Heart right ventricle (tissue), 16 donors: ENCODE data around the gene SF3A1. TPM values are rescaled to one million over a fixed set of nuclear protein-coding genes. Genes with fewer than 3 reads are reported as not detected.

Experiments
- ATAC-seq, 8 donors: fragments of 200-7000 bp; cut with Tn5 transposase; one replicate each; pipeline ENCODE4 v1.9.1; 2020; ENCODE audit warnings: mild to moderate bottlenecking in 8 of 8, moderate library complexity in 8 of 8, moderate number of reproducible peaks in 1 of 8
- DNase-seq, 2 donors: peaks; one replicate each; pipeline ENCODE4 v3.0.0-alpha.2; 2020
- H3K27ac ChIP-seq, 10 donors: fragments of 200-600 bp; sonication (generic) in 2 of 10; one replicate each; pipeline versions ENCODE4 v1.5.0 to v1.8.0; 2020 to 2022; ENCODE audit warnings: mild to moderate bottlenecking in 3 of 10
- H3K27me3 ChIP-seq, 7 donors: fragments of 200-600 bp; one replicate each; pipeline ENCODE4 v1.8.0; 2021 to 2022; ENCODE audit warnings: mild to moderate bottlenecking in 2 of 7
- H3K36me3 ChIP-seq, 9 donors: fragments of 200-600 bp; sonication (generic) in 1 of 9; one replicate each; pipeline versions ENCODE4 v1.5.0 to v1.8.0; 2020 to 2022; ENCODE audit warnings: mild to moderate bottlenecking in 2 of 9
- H3K4me1 ChIP-seq, 9 donors: fragments of 200-600 bp; sonication (generic) in 1 of 9; one replicate each; pipeline versions ENCODE4 v1.5.0 to v1.8.0; 2020 to 2022; ENCODE audit warnings: mild to moderate bottlenecking in 4 of 9
- H3K4me3 ChIP-seq, 10 donors: fragments of 200-600 bp; sonication (generic) in 2 of 10; one replicate each; pipeline versions ENCODE4 v1.5.0 to v1.8.0; 2020 to 2022; ENCODE audit warnings: mild to moderate bottlenecking in 7 of 10, moderate library complexity in 2 of 10
- H3K9me3 ChIP-seq, 11 donors: fragments of 200-600 bp in 10 of 11; sonication (generic) in 2 of 11; one replicate each; pipeline versions ENCODE4 v1.5.0 to v1.8.0; 2013 to 2022; ENCODE audit warnings: mild to moderate bottlenecking in 2 of 11, control low read depth in 1 of 11, moderate library complexity in 1 of 11
- WGBS, 2 donors: extraction: QIAGEN DNeasy Blood & Tissue Kit; methylation state at CpG; one replicate each; pipeline ENCODE4 v1.1.7; 2013; ENCODE audit warnings: inconsistent platforms in 1 of 2; 5-methylcytosine and 5-hydroxymethylcytosine counted together
- intact Hi-C, 10 donors: fragments of 100-400 bp; cut with DNase I; formaldehyde crosslinking; loops; one replicate each; pipeline versions ENCODE4 v1.11.1 to v1.14.2; 2022
- polyA plus RNA-seq, 2 donors: library from polyadenylated mRNA; stranded (reverse); fragments of 200-250 nt; gene quantifications; one replicate each; pipeline ENCODE4 v1.2.3, GENCODE V29; 2013
- total RNA-seq, 10 donors: library from RNA; stranded (reverse); fragmentation: NEBNext Ultra II Directional in 3 of 10; extraction: Animal tissue kit (Norgen Biotek cat#: 25700) in 3 of 10; gene quantifications; one replicate each; pipeline versions ENCODE4 v1.2.1 to v1.2.4, GENCODE V29; 2021 to 2023
- TF ChIP-seq, protein P1 (sequence below), 9 donors: fragments of 200-600 bp; sonication (generic) in 2 of 9; IDR thresholded peaks; one replicate each; pipeline versions ENCODE4 v1.5.0 to v1.8.0; 2021 to 2022; ENCODE audit warnings: antibody characterized with exemption in 9 of 9, mild to moderate bottlenecking in 5 of 9, moderate library complexity in 1 of 9
- donor health status: Arrhythmogenic right ventricular cardiomyopathy.
- donor health status: ischemic (EF 13 %, LVEDD 7.1; RV severe dilation, severe dysfunction).
- donor health status: healthy with polysubstance abuse.
- donor health status: DM: no; HTN: yes; CAD: no.
- donor health status: DM: no; HTN: no; CAD: no.
- donor health status: ischemic (EF 25% LVEDD 6.9; RV normal size, moderate dysfunction).
- donor health status: ischemic (EF 25% LVEDD 5.7; RV mildly dilated, moderate dysfunction).
- donor health status: healthy.
- donor health status: DM: yes; HTN: yes; CAD: no.
- donor health status: Ischemic cardiomyopathy.
- donor health status: ischemic (EF 35%, LVEDD 5.7; RV mildly dilated, moderate dysfunction).
- donor health status: nonischemic (EF 11% LVEDD 7.7; RV severe dilation, severe dysfunction).
- donor health status: DM: yes; HTN: yes; CAD: no.
- donor health status: PGD.
- donor health status: ischemic (EF 29% LVEDD 5.4; RV normal size, mild dysfunction).
- donor health status: nonischemic (EF 23%, LVEDD 6.1; RV moderate dilation, normal function).

SF3A1 gene
- total and polyA plus RNA-seq, 12 donors = 13.2 to 132 (median 103) TPM

DNA sequence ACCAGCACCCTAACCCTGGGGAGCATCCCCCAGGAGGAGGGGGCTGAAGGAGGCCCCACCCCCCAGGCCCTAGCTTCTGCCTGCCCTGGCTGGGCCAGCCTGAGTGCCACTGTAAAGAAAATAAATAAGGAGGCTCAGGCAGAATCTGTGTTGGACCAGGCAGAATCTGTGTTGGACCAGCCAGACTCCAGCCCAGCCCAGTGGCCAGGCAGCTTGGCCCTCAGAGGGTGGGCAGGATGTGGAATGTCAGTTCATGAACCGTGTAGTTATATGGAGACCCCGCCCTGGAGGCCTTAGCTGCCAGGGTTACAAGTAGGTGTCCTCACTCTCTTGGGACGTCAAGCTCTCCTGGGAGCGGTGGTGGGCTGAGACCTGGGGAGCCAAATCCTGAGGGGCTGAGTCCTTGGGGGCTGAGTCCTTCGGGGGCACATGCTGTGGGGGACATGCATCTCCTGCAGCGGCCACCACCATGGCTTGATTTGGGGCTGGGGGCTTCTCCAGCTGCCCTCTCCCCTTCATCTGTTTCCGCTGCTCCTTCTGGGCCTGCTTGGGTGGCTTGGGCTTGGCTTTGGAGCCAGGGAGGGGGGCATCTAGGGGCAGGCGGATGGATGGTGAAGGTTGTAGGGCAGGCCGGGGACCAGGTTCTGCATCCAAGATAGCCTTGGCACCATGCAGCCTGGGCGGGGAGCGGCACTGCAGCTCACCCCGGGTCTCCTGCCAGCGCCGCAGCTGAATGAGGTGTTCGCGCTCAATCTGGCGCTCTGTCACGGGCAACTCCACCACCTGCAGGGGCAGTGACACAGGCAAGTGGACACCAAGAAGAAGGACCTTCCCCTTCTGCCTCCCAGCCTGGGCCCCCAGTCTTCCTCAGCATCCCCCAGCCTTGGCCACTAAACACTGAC lies 64.4 kb downstream of the SF3A1 start:
- peaks cover 17 to 44% (median 39%) of the 10 kb centered on the region in 9 donors for H3K4me1 ChIP-seq
- DNase-seq = no peak
- H3K4me3 ChIP-seq = no peak overlapping the region
- TF ChIP-seq, protein P1, sequence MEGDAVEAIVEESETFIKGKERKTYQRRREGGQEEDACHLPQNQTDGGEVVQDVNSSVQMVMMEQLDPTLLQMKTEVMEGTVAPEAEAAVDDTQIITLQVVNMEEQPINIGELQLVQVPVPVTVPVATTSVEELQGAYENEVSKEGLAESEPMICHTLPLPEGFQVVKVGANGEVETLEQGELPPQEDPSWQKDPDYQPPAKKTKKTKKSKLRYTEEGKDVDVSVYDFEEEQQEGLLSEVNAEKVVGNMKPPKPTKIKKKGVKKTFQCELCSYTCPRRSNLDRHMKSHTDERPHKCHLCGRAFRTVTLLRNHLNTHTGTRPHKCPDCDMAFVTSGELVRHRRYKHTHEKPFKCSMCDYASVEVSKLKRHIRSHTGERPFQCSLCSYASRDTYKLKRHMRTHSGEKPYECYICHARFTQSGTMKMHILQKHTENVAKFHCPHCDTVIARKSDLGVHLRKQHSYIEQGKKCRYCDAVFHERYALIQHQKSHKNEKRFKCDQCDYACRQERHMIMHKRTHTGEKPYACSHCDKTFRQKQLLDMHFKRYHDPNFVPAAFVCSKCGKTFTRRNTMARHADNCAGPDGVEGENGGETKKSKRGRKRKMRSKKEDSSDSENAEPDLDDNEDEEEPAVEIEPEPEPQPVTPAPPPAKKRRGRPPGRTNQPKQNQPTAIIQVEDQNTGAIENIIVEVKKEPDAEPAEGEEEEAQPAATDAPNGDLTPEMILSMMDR (IDR thresholded peaks at IDR 0.05) = no peak
- ATAC-seq = no peak
- H3K9me3 ChIP-seq = no peaks in the 10 kb centered on the region
- WGBS, 2 donors = 91 to 93% methylated on average over 18 of the region's 18 CpGs
- intact Hi-C loops = no loop called here
- no peaks in the 10 kb centered on the region for H3K27me3 ChIP-seq
- peak overlapping the region; percentile 83 to 98 (median 93) for H3K27ac ChIP-seq
- peaks cover 0 to 61% (median 20%) of the 10 kb centered on the region in 9 donors for H3K36me3 ChIP-seq

DNA sequence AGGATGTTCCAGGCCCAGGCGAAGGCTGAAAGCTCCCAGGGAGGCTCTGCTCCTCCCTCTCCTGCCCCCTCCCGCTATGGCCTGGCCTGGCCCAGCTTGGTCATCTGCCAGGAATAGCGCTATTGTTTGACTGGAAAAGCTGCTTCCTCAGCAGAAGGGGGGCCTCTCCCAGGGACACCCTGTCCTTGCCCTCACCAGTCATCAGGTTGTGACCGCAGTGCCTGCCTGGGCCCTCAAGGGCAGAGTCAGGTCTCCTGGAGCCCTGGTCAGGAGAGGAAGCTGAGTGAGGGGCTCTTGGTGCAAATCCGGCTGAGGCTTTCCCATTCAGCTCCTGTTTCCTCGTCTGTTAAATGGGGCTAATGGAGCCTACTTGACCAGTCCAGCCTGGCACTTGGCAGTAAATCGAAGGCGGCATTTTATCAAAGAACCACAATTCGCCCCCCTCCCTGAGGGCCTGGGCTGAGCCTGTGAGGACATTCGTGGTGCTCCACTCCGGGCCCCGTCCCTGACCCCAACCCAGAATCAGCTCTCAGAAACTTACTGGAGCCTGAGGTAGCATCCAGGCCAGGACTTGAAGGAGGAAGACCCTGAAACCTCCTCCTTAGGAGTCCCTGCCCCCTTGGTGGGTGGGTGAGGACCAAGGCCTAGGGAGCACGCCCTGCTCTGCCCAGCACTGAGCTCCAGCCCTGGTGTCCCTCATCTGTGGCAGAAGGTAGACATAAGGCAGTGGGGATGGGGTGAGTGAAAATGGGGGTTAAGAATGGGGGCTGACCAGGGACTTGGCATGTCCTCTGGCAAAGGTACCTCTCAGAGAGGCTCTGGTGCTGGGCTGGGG lies 65.4 kb downstream of the SF3A1 start:
- ATAC-seq (peak; percentile 22 to 67 (median 54)), DNase-seq (peak; percentile 84 to 94)
- 48 to 58% methylated on average over 13 of the region's 13 CpGs for WGBS, 2 donors
- Histone ChIP-seq H3K27ac (peak overlapping the region; percentile 83 to 98 (median 93)), H3K27me3 (no peaks in the 10 kb centered on the region), H3K9me3 (no peaks in the 10 kb centered on the region), H3K4me1 (peaks cover 17 to 49% (median 39%) of the 10 kb centered on the region in 9 donors), H3K4me3 (no peak overlapping the region), H3K36me3 (peaks cover 0 to 51% (median 20%) of the 10 kb centered on the region in 9 donors)
- TF ChIP-seq, protein P1 (IDR thresholded peaks at IDR 0.05) = no peak
- intact Hi-C loops = loop anchor here in 2 of 10 donors (2.0 kb wide), 1 partner anchor 14 kb away; no protein-coding TSS in a partner anchor

GRCh38 chr22:30290342-30291057 lies 66.2 kb downstream of the SF3A1 start:
- Histone ChIP-seq H3K4me3 (peak overlapping the region in 7 of 10 donors; percentile 12 to 99 (median 87)), H3K4me1 (peaks cover 17 to 49% (median 39%) of the 10 kb centered on the region in 9 donors), H3K36me3 (peaks cover 0 to 51% (median 23%) of the 10 kb centered on the region in 9 donors), H3K27ac (peak overlapping the region; percentile 83 to 98 (median 93)), H3K9me3 (no peaks in the 10 kb centered on the region), H3K27me3 (no peaks in the 10 kb centered on the region)
- intact Hi-C loops = loop anchor here in 2 of 10 donors (2.0 kb wide), 1 partner anchor 14 kb away; no protein-coding TSS in a partner anchor
- TF ChIP-seq, protein P1 (IDR thresholded peaks at IDR 0.05) = no peak
- DNase-seq (peak in 1 of 2 donors; percentile 17), ATAC-seq (peak; percentile 3 to 46 (median 25))
- WGBS, 2 donors = 33 to 44% methylated on average over 3 of the region's 3 CpGs
